A549 (cell line): ENCODE data around the gene BICRAL.

Experiments used
- CHD2 ChIP-seq: fragments of 150-350 bp; IDR thresholded peaks from 2 replicates; pipeline ENCODE4 v1.6.1; 2014; ENCODE audit warnings: low read length; ENCODE audit not compliant: partially characterized antibody
- JUNB ChIP-seq: fragments of >200 bp; sonication (Bioruptor Twin); formaldehyde crosslinking; IDR thresholded peaks from 2 replicates; pipeline ENCODE4 v1.6.1; 2016
- MAFK ChIP-seq: fragments of 450-650 bp; IDR thresholded peaks from 2 replicates; pipeline ENCODE4 v1.6.1; 2014; ENCODE audit not compliant: partially characterized antibody
- MYC ChIP-seq: IDR thresholded peaks from 2 replicates; pipeline ENCODE4 v1.6.1; 2012; ENCODE audit warnings: mild to moderate bottlenecking, inconsistent platforms, low read length, improper control_type of control experiment, borderline replicate concordance
- NR3C1 ChIP-seq: fragments of >200 bp; sonication (Bioruptor Twin); formaldehyde crosslinking; IDR thresholded peaks from 3 replicates; pipeline ENCODE4 v1.6.1; 2017
- POLR2A ChIP-seq: IDR thresholded peaks from 2 replicates; pipeline ENCODE4 v1.6.1; 2012; ENCODE audit warnings: mild to moderate bottlenecking, low read length
- RCOR1 ChIP-seq: fragments of 150-350 bp; IDR thresholded peaks from 2 replicates; pipeline ENCODE4 v1.6.1; 2014; ENCODE audit warnings: antibody characterized with exemption, low read length, low read depth
- RFX5 ChIP-seq: fragments of 450-650 bp; IDR thresholded peaks from 2 replicates; pipeline ENCODE4 v1.7.1; 2014; ENCODE audit warnings: antibody characterized with exemption, mild to moderate bottlenecking, moderate library complexity
- SREBF2 ChIP-seq: fragments of 450-650 bp; IDR thresholded peaks from 2 replicates; pipeline ENCODE4 v1.6.1; 2014; ENCODE audit warnings: mild to moderate bottlenecking, moderate library complexity
- TFCP2L1 ChIP-seq: fragments of 250-450 bp; sonication (Bioruptor Pico); IDR thresholded peaks from 2 replicates; pipeline ENCODE4 v1.5.0; 2021; ENCODE audit warnings: mild to moderate bottlenecking
- TF ChIP-seq, protein P1 (sequence below): fragments of >200 bp; sonication (Bioruptor Twin); formaldehyde crosslinking; IDR thresholded peaks from 3 replicates; pipeline ENCODE4 v1.5.1; 2016
- TF ChIP-seq, protein P2 (sequence below): fragments of >200 bp; sonication (Bioruptor Twin); formaldehyde crosslinking; IDR thresholded peaks from 3 replicates; pipeline ENCODE4 v1.6.1; 2016

GRCh38 chr6:42786525-42786985, 4.7 kb downstream of the BICRAL start:
- TF ChIP-seq SREBF2 = no peak
- TF ChIP-seq MYC = no peak
- TF ChIP-seq NR3C1 = no peak
- TF ChIP-seq, protein P1, sequence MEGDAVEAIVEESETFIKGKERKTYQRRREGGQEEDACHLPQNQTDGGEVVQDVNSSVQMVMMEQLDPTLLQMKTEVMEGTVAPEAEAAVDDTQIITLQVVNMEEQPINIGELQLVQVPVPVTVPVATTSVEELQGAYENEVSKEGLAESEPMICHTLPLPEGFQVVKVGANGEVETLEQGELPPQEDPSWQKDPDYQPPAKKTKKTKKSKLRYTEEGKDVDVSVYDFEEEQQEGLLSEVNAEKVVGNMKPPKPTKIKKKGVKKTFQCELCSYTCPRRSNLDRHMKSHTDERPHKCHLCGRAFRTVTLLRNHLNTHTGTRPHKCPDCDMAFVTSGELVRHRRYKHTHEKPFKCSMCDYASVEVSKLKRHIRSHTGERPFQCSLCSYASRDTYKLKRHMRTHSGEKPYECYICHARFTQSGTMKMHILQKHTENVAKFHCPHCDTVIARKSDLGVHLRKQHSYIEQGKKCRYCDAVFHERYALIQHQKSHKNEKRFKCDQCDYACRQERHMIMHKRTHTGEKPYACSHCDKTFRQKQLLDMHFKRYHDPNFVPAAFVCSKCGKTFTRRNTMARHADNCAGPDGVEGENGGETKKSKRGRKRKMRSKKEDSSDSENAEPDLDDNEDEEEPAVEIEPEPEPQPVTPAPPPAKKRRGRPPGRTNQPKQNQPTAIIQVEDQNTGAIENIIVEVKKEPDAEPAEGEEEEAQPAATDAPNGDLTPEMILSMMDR = no peak
- no peak for TF ChIP-seq CHD2
- TF ChIP-seq POLR2A = no peak
- no peak for TF ChIP-seq TFCP2L1 (CRISPR knock-in tag)
- no peak for TF ChIP-seq RFX5
- TF ChIP-seq RCOR1 = no peak
- TF ChIP-seq, protein P2, sequence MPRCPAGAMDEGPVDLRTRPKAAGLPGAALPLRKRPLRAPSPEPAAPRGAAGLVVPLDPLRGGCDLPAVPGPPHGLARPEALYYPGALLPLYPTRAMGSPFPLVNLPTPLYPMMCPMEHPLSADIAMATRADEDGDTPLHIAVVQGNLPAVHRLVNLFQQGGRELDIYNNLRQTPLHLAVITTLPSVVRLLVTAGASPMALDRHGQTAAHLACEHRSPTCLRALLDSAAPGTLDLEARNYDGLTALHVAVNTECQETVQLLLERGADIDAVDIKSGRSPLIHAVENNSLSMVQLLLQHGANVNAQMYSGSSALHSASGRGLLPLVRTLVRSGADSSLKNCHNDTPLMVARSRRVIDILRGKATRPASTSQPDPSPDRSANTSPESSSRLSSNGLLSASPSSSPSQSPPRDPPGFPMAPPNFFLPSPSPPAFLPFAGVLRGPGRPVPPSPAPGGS = no peak
- no peak for TF ChIP-seq MAFK
- TF ChIP-seq JUNB = no peak
